NCI-H1105 treated with DMSO at 0.1 percent for 48 hours (cell line): ENCODE measurements around the gene LGALS9.

Source experiments
- DNase-seq: peaks from one replicate; lab custom pipeline; 2025; lab: John Stamatoyannopoulos, UW

LGALS9 gene

DNA sequence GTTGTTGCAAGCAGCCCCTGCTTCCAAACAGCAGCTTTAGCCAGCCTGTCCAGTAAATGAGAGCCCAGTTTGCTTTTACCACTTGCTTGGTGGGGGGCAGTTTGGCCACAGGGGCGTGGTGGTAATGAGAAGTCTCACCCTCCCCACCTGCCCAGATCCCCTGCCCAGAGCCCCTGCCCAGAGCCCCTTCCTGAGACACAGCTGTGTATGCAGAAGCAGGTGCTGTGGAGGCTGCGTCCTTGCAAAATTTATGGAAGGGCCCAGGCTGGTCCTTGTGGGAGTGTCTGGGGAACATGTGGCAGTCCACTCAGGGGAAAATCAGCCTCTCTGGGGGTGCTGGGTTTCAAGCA, 27.6 kb upstream of the LGALS9 start:
- DNase-seq = no peak

GRCh38 chr17:27603880-27604794, 26.9 kb upstream of the LGALS9 start:
- no peak for DNase-seq

GRCh38 chr17:27605409-27605808, 25.6 kb upstream of the LGALS9 start:
- no peak for DNase-seq

DNA sequence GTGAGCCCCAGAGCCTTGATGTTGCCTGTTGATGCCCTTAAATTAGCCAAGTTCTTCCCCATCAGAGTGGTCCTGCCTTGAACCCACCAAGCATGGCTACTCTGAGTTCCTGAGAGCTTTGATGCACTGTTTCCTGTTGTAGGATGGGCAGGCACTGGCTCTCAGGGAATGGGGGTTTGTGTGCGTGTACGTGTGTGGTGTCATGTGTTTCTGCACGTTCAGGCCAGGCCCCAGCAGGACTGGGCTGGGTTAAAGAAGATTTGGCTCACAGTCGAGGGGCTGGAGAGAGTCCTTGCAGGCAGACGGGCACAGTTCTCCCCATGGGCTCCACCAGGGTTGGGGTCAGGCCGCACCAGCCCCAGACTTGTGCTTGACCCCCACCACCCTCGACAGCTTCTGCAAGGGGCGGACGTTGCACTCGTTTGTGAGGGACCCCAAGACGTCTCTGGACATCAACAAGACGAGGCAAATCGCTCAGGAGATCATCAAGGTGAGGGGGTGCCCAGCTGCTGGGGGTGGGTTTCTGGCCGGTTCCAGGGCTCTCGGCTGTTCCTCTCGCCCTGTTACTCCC, 23.4 kb upstream of the LGALS9 start:
- DNase-seq = no peak

- no peak for DNase-seq
These were observed 22.4 kb upstream of the LGALS9 start for GRCh38 chr17:27608328-27609230.

- DNase-seq = no peak
These were observed 21.2 kb upstream of the LGALS9 start for GRCh38 chr17:27609611-27610303.

DNA sequence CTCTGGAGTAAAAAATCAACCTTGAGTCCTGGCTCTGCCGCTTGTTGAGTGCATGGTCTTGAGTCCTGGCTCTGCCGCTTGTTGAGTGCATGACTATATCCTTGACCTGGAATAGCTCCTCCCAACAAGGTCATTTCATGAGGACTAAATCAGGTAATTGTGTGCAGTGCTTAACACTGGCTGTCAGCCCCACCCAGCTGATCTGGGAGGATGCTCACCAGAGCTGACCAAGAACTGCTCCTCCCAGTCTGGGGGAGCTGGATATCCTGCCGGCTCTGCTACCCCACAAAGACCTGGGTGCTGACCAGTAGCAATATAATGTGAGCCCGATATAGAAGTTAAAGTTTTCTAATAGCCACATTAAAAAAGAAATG, 20.7 kb upstream of the LGALS9 start:
- DNase-seq = no peak

DNA sequence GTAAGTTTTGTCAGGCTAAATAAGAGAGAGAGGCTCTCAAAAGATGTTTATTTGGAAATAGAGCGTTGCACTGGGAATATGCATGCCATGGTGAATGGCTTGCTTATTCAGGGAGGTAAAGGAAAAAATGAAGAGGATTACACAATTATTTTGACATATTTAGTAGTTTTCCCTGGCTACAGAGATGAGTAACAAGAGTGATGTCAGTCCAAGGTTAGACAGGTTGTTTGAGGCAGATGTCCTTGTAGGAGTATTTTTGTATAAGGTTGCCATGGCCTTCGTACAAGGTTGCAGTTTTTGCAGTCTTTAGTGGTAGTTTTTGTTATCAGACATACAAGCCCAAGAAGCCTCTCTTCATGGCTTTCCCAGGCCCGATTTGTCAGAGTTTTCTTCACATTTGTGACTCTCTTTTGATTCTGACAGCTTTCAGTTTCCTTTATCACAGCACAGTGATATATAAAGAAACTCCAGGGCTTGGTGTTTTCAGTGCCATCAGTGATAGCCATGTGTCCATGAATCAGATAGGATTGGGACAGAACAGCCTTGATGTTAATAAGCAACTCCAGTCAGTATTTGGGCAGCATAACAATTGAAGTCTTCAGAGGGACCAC, 18.7 kb upstream of the LGALS9 start:
- DNase-seq = no peak

DNA sequence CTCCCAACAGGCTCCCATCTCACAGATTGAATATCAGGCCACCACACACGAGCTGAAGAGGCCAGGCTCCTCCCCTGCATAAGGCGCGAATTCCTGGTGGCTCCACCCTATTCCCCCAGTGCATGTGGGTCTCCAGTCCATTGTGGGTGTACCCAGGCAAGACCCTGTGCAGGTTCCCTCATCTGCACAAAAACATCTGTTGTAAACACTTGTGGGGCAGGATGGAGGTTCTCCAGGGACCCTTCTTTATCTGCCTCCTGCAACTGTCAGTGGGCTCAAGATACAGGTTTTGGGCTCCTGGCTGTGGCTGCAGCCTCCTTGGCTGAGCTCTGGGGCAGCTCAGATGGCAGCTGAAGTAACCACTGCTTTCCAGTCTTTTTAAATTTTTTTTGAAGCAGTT, 17.6 kb upstream of the LGALS9 start:
- DNase-seq = no peak

DNA sequence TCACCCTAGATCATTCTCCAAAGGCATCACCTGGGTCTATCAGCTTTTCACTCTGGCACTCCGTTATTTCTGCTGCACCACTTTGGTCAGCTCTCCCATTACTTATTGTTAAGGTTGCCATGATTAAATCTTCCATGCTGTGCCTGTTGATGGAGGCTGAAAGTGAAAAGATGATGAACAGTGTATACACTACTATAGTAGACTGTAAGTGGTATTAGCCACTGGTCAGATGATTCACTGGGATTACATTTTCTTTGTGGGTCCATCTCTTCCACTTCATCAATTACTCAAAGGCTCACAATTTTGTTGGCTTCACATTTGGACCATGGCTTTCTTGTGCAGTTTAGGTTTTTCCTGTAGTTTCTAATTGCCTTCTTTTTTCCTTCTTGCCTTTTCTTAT, 15.9 kb upstream of the LGALS9 start:
- no peak for DNase-seq

DNA sequence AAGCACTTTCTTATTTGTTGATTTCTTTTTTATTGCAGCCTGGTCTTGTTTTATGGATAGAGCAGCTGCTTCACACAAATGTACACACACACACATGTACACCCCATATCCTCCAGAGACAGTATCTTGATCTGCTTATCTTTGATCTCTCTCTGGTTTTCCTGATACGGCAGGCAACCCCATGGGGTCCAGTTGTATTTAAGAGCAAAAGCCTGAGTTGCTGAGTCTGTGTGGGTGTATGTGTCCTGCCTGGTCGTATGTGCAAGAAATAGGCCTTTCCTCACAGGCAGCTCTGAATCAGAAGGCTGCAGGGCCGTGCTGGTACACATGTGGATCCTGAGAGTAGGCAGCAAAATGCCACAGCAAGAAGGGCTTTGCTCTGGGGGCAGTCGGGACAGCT, 14.6 kb upstream of the LGALS9 start:
- no peak for DNase-seq

GRCh38 chr17:27618417-27618816, 12.6 kb upstream of the LGALS9 start:
- DNase-seq = no peak

- no peak for DNase-seq
These were observed 10.3 kb upstream of the LGALS9 start for GRCh38 chr17:27620721-27621120.

DNA sequence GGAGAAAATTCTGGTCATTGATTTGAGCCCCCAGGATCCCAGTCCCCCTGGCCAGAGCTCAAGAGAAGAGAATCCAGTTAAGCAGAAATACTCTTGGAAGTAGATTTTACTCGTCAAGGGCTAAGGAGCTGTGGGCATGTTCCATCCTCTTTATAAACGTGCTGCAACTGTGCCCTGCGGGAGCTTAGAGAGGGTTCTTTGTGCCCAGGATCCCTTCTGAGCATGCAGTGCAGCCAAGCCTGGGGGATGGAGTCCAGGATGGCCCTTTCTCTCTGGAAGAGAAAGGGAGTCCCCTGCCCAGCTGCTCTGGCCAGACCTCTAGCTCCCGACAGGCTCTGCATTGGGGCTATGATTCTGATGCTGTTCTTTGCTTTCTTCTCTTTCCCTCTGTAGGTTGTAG, 9.5 kb upstream of the LGALS9 start:
- no peak for DNase-seq

- DNase-seq = no peak
These were observed 8.9 kb upstream of the LGALS9 start for GRCh38 chr17:27621942-27622559.

DNA sequence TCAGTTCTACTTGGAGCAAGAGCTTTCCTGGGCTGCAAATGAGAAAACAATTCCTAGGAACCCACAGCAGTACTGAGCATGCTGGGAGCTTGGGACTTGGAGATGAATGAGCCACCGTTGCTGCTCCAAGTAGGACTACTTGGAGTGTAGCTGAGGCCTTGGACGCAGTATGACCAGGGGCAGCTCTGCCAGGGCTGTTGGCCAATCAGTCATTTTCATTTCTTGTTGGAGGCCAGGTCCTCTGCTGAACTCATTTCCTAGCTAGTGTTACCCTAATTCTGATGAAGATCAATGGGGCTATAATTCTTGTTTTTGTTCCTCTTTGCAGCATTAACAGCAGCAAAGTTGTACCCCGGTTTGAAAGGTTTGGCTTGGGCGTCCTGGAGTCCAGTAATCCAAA, 8.0 kb upstream of the LGALS9 start:
- no peak for DNase-seq

- no peak for DNase-seq
These were observed 7.4 kb upstream of the LGALS9 start for GRCh38 chr17:27623614-27624013.

DNA sequence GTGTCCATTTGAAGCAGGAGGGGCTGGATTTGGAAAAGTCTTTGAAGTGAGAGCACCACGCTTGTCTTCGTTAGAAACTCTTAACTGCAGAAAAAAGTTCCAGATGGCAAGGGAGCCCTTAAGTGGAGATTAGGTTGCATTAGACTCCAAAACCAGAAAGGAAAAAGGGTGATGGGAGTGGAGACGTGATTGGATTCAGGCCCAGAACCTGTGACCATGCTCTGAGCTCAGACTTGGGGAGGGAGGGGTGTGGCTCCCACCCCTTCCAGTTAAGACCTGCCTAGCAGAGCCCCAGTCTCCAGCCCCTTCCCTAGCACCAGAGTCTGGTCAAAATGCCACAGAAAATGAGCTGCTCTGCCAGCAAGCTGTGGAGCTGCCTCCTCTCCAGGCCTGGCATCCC, 6.4 kb upstream of the LGALS9 start:
- no peak for DNase-seq

DNA sequence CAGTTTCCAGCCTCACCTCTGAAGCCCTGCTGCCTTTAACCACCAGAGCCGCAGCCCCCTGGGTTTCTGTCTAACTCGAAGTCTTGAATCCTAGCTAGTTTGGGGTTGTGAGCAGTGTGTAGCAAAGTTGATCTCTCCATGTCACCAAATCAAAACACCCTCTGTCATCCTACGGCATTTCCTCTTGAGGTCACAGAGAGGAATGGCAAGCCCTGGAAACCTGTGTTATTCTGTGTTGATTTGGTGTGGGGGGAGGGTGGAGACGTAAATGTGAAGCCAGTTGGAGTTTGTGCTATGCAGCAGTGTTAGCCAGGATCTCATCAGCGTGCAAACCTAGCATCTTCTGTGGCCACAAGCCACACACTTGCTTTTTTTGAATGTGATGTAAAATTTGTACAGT, 5.1 kb upstream of the LGALS9 start:
- no peak for DNase-seq

DNA sequence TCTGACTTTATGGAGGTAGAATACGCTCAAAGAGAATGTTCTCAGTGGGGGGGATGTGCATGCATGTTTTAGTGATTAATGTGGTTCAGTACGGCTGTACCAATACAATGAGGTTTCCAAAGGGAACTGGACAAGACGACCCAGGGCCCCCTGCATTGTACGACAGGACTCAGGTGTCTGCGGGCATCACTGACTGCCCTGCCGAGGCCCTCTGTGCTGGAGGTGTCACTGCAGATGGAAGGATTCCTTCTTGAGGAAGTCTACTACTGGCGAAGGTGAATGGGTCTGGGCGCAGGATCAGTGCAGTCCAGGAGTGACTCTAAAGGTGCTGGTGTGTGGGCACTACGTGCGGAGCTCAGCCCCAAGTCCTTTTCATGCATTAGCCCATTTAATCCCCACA, 3.5 kb upstream of the LGALS9 start:
- DNase-seq = no peak

- DNase-seq = no peak
These were observed 2.6 kb upstream of the LGALS9 start for GRCh38 chr17:27628376-27628775.
